K562 (cell line): ENCODE results near the gene SH2D3A. TPM values are rescaled to one million over a fixed set of nuclear protein-coding genes. Genes with fewer than 3 reads are reported as not detected.
A peak's percentile ranks its signal among the peaks of the same experiment; 100 is the strongest.

Experiments
- ATAC-seq: fragments of 200-7000 bp; cut with Tn5 transposase; 3 replicates; pipeline ENCODE4 v1.9.1; 2020; ENCODE audit warnings: moderate library complexity
- BruUV-seq: library from RNA; stranded (reverse); fragments of 400-500 nt; replicated peaks from 2 replicates; lab custom pipeline; 2021; lab: Mats Ljungman, UMichigan
- CTCF ChIA-PET: fragments of 300-600 bp; formaldehyde crosslinking; extraction: SDS; loops from one replicate; lab custom pipeline; 2021; ENCODE audit warnings: low intra/inter-chr PET ratio; lab: Yijun Ruan, JAX
- POLR2A ChIA-PET: fragments of 300-600, 350-650 bp; sonication (Branson Sonifier 250); formaldehyde crosslinking; extraction: SDS; loops from one replicate; lab custom pipeline; 2021; ENCODE audit warnings: antibody characterized with exemption, inconsistent platforms; lab: Yijun Ruan, JAX
- DNase-seq, 4 experiments: peaks; one replicate each; pipeline versions ENCODE4 v3.0.0 to v3.0.0-alpha.2; 2011 to 2018; ENCODE audit warnings: low spot score in 3 of 4, mixed read lengths in 3 of 4; ENCODE audit errors: extremely low read depth in 1 of 4
- FAIRE-seq: peaks from 2 replicates; lab custom pipeline; 2011; peaks lifted over from hg19 to GRCh38; lab: Jason Lieb, UNC
- H2AFZ ChIP-seq: 2 replicates; pipeline ENCODE4 v1.6.0; 2011; ENCODE audit warnings: low read depth, low read length, control low read depth, inconsistent platforms
- H3K27ac ChIP-seq: fragments of 200-600 bp; 3 replicates; pipeline ENCODE4 v1.8.0; 2011; ENCODE audit warnings: low read depth, mild to moderate bottlenecking, control low read depth, inconsistent platforms, low read length, moderate library complexity, mixed read lengths; ENCODE audit errors: extremely low read depth
- H3K27me3 ChIP-seq, 2 experiments: fragments of 300-600 bp in 1 of 2; 2 replicates in 1 of 2; 3 replicates in 1 of 2; pipeline versions ENCODE4 v1.6.0 to v1.8.0; 2011; ENCODE audit warnings: inconsistent platforms in 2 of 2, low read length in 2 of 2, mild to moderate bottlenecking in 1 of 2, mixed read lengths in 1 of 2, moderate library complexity in 1 of 2; ENCODE audit not compliant: control insufficient read depth in 2 of 2, insufficient read depth in 2 of 2
- H3K36me3 ChIP-seq: fragments of 300-600 bp; 3 replicates; pipeline ENCODE4 v1.8.0; 2011; ENCODE audit warnings: mild to moderate bottlenecking, low read length, inconsistent platforms; ENCODE audit not compliant: control insufficient read depth, insufficient read depth
- H3K4me1 ChIP-seq, 2 experiments: fragments of 200-600 bp in 1 of 2; replicated peaks in 1 of 2; 2 replicates in 1 of 2; 3 replicates in 1 of 2; pipeline versions ENCODE4 v1.5.1 to v1.8.0; 2011; ENCODE audit warnings: inconsistent platforms in 2 of 2, low read length in 2 of 2, mild to moderate bottlenecking in 1 of 2, mixed read lengths in 1 of 2, moderate library complexity in 1 of 2; ENCODE audit not compliant: control insufficient read depth in 2 of 2, insufficient read depth in 2 of 2
- H3K4me2 ChIP-seq: 2 replicates; pipeline ENCODE4 v1.6.1; 2011; ENCODE audit warnings: low read length, control low read depth, inconsistent platforms, mixed read lengths; ENCODE audit not compliant: insufficient read depth
- H3K4me3 ChIP-seq: fragments of 200-600 bp; sonication (generic), shearing (Covaris generic); 2 replicates; pipeline ENCODE4 v1.5.1; 2016; ENCODE audit warnings: control low read depth, inconsistent platforms
- H3K79me2 ChIP-seq: fragments of 200-600 bp; 3 replicates; pipeline ENCODE4 v1.8.0; 2011; ENCODE audit warnings: low read length, inconsistent platforms; ENCODE audit not compliant: control insufficient read depth, insufficient read depth
- H3K9ac ChIP-seq, 2 experiments: 2 replicates each; pipeline versions ENCODE4 v1.6.0 to v1.6.1; 2011; ENCODE audit warnings: low read depth in 2 of 2, low read length in 2 of 2, control low read depth in 1 of 2, inconsistent platforms in 1 of 2, mild to moderate bottlenecking in 1 of 2, mixed read lengths in 1 of 2; ENCODE audit not compliant: insufficient read depth in 1 of 2
- H3K9me1 ChIP-seq: one replicate; pipeline ENCODE4 v1.6.0; 2011; ENCODE audit warnings: inconsistent platforms, mild to moderate bottlenecking, low read length, moderate library complexity; ENCODE audit not compliant: control insufficient read depth, insufficient read depth
- H3K9me3 ChIP-seq: replicated peaks from 2 replicates; pipeline ENCODE4 v1.5.1; 2011; ENCODE audit warnings: low read depth, low read length, inconsistent platforms; ENCODE audit not compliant: control insufficient read depth, insufficient read depth
- H4K20me1 ChIP-seq: replicated peaks from 2 replicates; pipeline ENCODE4 v1.6.1; 2011; ENCODE audit warnings: low read length, inconsistent platforms, mixed read lengths; ENCODE audit not compliant: control insufficient read depth, insufficient read depth
- CEBPB ChIP-seq: fragments of 450-650 bp; IDR thresholded peaks from 2 replicates; pipeline ENCODE4 v1.6.1; 2016; ENCODE audit warnings: missing genetic modification characterization, missing compliant biosample characterization
- CEBPG ChIP-seq, 3 experiments: fragments of 200-800 bp in 1 of 3; sonication (Bioruptor generic) in 1 of 3; sonication (generic) in 1 of 3; formaldehyde crosslinking in 1 of 3; IDR thresholded peaks in 2 of 3; conservative IDR thresholded peaks in 1 of 3; 2 replicates each; pipeline versions ENCODE4 v1.6.1 to v1.8.0; 2016 to 2022; ENCODE audit warnings: missing compliant biosample characterization in 2 of 3, missing genetic modification characterization in 2 of 3, mild to moderate bottlenecking in 1 of 3, missing genetic modification reagents in 1 of 3
- LCOR ChIP-seq: sonication (generic); formaldehyde crosslinking; IDR thresholded peaks from 2 replicates; pipeline ENCODE4 v1.8.0; 2022; ENCODE audit warnings: mild to moderate bottlenecking, missing genetic modification reagents
- MIER1 ChIP-seq: fragments of 450-650 bp; IDR thresholded peaks from 2 replicates; pipeline ENCODE4 v1.6.1; 2016; ENCODE audit warnings: antibody characterized with exemption, mild to moderate bottlenecking, low read depth
- NFRKB ChIP-seq: fragments of 450-650 bp; IDR thresholded peaks from 2 replicates; pipeline ENCODE4 v1.6.1; 2016; ENCODE audit warnings: low read depth
- RBFOX2 ChIP-seq: fragments of 200-400 bp; formaldehyde crosslinking; IDR thresholded peaks from 2 replicates; pipeline ENCODE4 v1.6.1; 2017; ENCODE audit warnings: low read depth, mild to moderate bottlenecking, low read length, moderate library complexity
- SPI1 ChIP-seq: IDR thresholded peaks from 2 replicates; pipeline ENCODE4 v1.6.1; 2011; ENCODE audit warnings: low read depth, low read length, control low read depth, borderline replicate concordance
- STAG1 ChIP-seq: sonication (generic); formaldehyde crosslinking; IDR thresholded peaks from 2 replicates; pipeline ENCODE4 v1.5.0; 2020; ENCODE audit warnings: missing genetic modification reagents, borderline replicate concordance
- ZNF124 ChIP-seq: sonication (generic); formaldehyde crosslinking; IDR thresholded peaks from 2 replicates; pipeline ENCODE4 v1.8.1; 2022; ENCODE audit warnings: missing genetic modification reagents
- WGBS: fragments of 100-300 bp; shearing (Covaris generic); methylation state at CpG from one replicate; pipeline ENCODE4 v1.1.6; 2016; ENCODE audit warnings: low coverage, mixed read lengths; ENCODE audit not compliant: insufficient coverage; ENCODE audit errors: missing lambda C conversion rate; 5-methylcytosine and 5-hydroxymethylcytosine counted together
- in situ Hi-C: fragments of 300-500 bp; cut with MboI; formaldehyde crosslinking; loops from 4 replicates; pipeline ENCODE4 v1.15.0; 2018; ENCODE audit warnings: inconsistent platforms, mixed read lengths
- intact Hi-C: fragments of 100-400 bp; cut with micrococcal nuclease; formaldehyde crosslinking; loops from 2 replicates; pipeline ENCODE4 v1.14.2; 2022
- polyA plus RNA-seq, 8 experiments: library from polyadenylated mRNA; depleted of rRNA in 4 of 8; stranded (reverse) in 5 of 8; unstranded in 3 of 8; fragments of >200 nt; fragmentation: Nextera tagmentation in 2 of 8; fragmentation: Illumina TruSeq in 1 of 8; extraction: Ambion mirVana in 2 of 8; extraction: Trizol in 1 of 8; gene quantifications; 2 replicates each; pipeline versions ENCODE4 v1.2.1 to v1.2.3, GENCODE V29; 2011 to 2014; ENCODE audit warnings: inconsistent platforms in 1 of 8, missing spikeins in 1 of 8
- total RNA-seq, 7 experiments: library from RNA; depleted of rRNA in 6 of 7; stranded (reverse); fragments of >200 nt in 6 of 7; fragmentation: Illumina TruSeq in 2 of 7; extraction: Trizol in 2 of 7; gene quantifications; 2 replicates each; pipeline versions ENCODE4 v1.2.1 to v1.2.3, GENCODE V29; 2011 to 2021; ENCODE audit warnings: low replicate concordance in 1 of 7

SH2D3A gene
- total and polyA plus RNA-seq, 9 of the 15 experiments (the other 6 are each of a cell fraction or from before 2014, with no cell fraction given): 0.75 to 26.3 (median 8.9) TPM

DNA sequence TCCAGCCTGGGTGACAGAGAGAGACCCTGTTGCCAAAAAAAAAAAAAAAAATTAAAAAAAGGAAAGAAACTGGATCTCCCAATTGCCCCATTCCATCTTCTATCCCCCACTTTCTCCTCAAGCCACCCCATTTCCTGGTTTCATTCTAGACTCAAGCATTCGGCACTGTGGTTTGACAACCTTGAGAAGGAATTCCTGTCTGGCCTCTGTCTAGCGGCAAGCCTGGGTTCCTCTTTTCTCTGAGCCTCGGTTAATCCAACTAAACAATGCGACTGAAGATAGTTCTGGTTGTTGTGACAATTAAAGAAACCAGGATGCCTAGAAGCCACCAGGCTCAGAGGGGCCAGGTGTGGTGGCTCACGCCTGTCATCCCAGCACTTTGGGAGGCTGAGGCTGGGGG is 43.5 kb downstream of the SH2D3A start:
- Histone ChIP-seq H3K9me1 (no peaks in the 10 kb centered on the region), H3K36me3 (no peaks in the 10 kb centered on the region), H3K9me3 (no peaks in the 10 kb centered on the region), H3K4me3 (no peak overlapping the region), H3K27me3 (no peaks in the 10 kb centered on the region), H4K20me1 (no peaks in the 10 kb centered on the region), H3K4me2 (no peak overlapping the region), H3K4me1 (peaks cover 31 to 32% of the 10 kb centered on the region in 2 experiments), H2AFZ (no peak overlapping the region), H3K9ac (no peak overlapping the region), H3K79me2 (no peaks in the 10 kb centered on the region), H3K27ac (no peak overlapping the region)
- in situ Hi-C loops (no loop called here), intact Hi-C loops (no loop called here)
- ATAC-seq (no peak), FAIRE-seq (no peak), DNase-seq (no peak)
- 45% methylated on average over 5 of the region's 5 CpGs for WGBS
- ChIA-PET POLR2A (interaction anchor here (0.6 to 1.8 kb wide), 2 partner anchors 14 to 268 kb away, joined by 4 to 5 read pairs; partner anchors contain the start of gene GPR108), CTCF (no interaction called here)
- TF ChIP-seq LCOR (CRISPR knock-in tag): no peak
- no peak for TF ChIP-seq STAG1 (CRISPR knock-in tag)
- peak; percentile 84 for TF ChIP-seq SPI1
- TF ChIP-seq RBFOX2: no peak
- BruUV-seq: no TSS peak

DNA sequence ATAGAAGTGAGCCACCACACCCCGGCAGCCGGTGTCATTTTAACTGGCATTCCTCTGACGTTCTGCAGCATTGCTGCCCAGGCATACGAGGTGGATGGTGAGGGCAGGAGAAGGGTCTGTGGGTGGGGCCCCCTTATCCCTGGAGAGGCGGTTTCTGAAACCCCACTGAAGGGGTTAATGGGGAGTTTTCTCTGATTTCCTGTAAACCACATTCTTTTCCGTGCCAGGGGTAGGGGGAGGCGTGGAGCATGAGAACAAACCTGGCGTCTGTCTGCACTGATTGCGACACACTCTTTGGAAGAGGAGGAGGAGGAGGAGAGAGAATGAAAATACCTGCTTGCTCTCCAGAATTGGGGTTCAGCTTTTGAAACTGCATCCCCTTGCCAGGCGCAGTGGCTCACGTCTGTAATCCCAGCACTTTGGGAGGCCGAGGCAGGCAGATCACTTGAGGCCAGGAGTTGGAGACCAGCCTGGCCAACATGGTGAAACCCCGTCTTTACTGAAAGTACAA is 44.1 kb downstream of the SH2D3A start:
- ChIA-PET POLR2A (interaction anchor here (0.6 to 1.1 kb wide), 2 partner anchors 45 to 267 kb away, joined by 3 to 4 read pairs; no protein-coding TSS in a partner anchor), CTCF (no interaction called here)
- no peaks in the 10 kb centered on the region for H3K27me3 ChIP-seq
- TF ChIP-seq NFRKB (no peak), ZNF124 (CRISPR knock-in tag) (no peak), MIER1 (no peak), CEBPG (CRISPR knock-in tag; IDR thresholded peaks at IDR 0.05) (peak; percentile 79), CEBPG (tag; conservative IDR thresholded peaks at IDR 0.05 in 1 of 2, IDR thresholded peaks at IDR 0.05 in 1 of 2) (peak; percentile 43 to 84; a peak in 3 of 4 replicates), CEBPB (tag) (peak; percentile 94)
- no peaks in the 10 kb centered on the region for H4K20me1 ChIP-seq
- peaks cover 30 to 31% of the 10 kb centered on the region in 2 experiments for H3K4me1 ChIP-seq
- ATAC-seq (no peak), FAIRE-seq (no peak), DNase-seq (no peak)
- BruUV-seq: no TSS peak
- H3K36me3 ChIP-seq: no peaks in the 10 kb centered on the region
- no peaks in the 10 kb centered on the region for H3K9me1 ChIP-seq
- 51% methylated on average over 13 of the region's 13 CpGs for WGBS
- H3K4me2 ChIP-seq: no peak overlapping the region
- no peak overlapping the region for H3K9ac ChIP-seq
- no peaks in the 10 kb centered on the region for H3K9me3 ChIP-seq
- no peak overlapping the region for H3K27ac ChIP-seq
- in situ Hi-C loops: no loop called here
- intact Hi-C loops: no loop called here
- H2AFZ ChIP-seq: no peak overlapping the region
- no peak overlapping the region for H3K4me3 ChIP-seq
- H3K79me2 ChIP-seq: no peaks in the 10 kb centered on the region
